H1 (cell line): ENCODE data around the gene TMEM138.

Experiments used
- CHD1 ChIP-seq: IDR thresholded peaks from 2 replicates; pipeline ENCODE4 v1.6.1; 2012; ENCODE audit warnings: low read depth, low read length, improper control_type of control experiment
- CTCF ChIP-seq, 3 experiments: IDR thresholded peaks; 1 replicate in 2 of 3; 2 replicates in 1 of 3; pipeline versions ENCODE4 v1.5.1 to v1.6.1; 2011; ENCODE audit warnings: low read length in 3 of 3, mild to moderate bottlenecking in 3 of 3, inconsistent platforms in 2 of 3, low read depth in 1 of 3, moderate library complexity in 1 of 3; ENCODE audit not compliant: insufficient read depth in 1 of 3; ENCODE audit errors: control extremely low read depth in 1 of 3
- EZH2 ChIP-seq: fragments of 200-600 bp; sonication (generic); IDR thresholded peaks from 2 replicates; pipeline ENCODE4 v1.7.1; 2012; ENCODE audit warnings: low read depth, mild to moderate bottlenecking, moderate library complexity, low read length, inconsistent platforms; ENCODE audit not compliant: severe bottlenecking
- JUND ChIP-seq: IDR thresholded peaks from 2 replicates; pipeline ENCODE4 v1.6.1; 2011; ENCODE audit warnings: mild to moderate bottlenecking, improper control_type of control experiment, low read length
- PHF8 ChIP-seq: fragments of 200-600 bp; sonication (generic); conservative IDR thresholded peaks from 2 replicates; pipeline ENCODE4 v1.7.1; 2012; ENCODE audit warnings: low read depth, mild to moderate bottlenecking, inconsistent platforms, low read length, moderate library complexity
- SIX5 ChIP-seq: IDR thresholded peaks from 2 replicates; pipeline ENCODE4 v1.6.1; 2011; ENCODE audit warnings: mild to moderate bottlenecking, low read depth, low read length
- YY1 ChIP-seq: IDR thresholded peaks from 2 replicates; pipeline ENCODE4 v1.6.1; 2011; ENCODE audit warnings: low read depth, mild to moderate bottlenecking, low read length
- TF ChIP-seq, protein P1 (sequence below): IDR thresholded peaks from 2 replicates; pipeline ENCODE4 v1.6.1; 2012; ENCODE audit warnings: inconsistent platforms

GRCh38 chr11:61370349-61371005, 8.3 kb downstream of the TMEM138 start:
- TF ChIP-seq CTCF (IDR thresholded peaks at IDR 0.05; ENCODE audit: control extremely low read depth in 1 of 3, insufficient read depth in 1 of 3, low read depth in 1 of 3, low read length in 3 of 3) = no peak
- TF ChIP-seq PHF8 = no peak
- no peak for TF ChIP-seq CHD1
- TF ChIP-seq JUND = no peak
- TF ChIP-seq YY1 = no peak
- TF ChIP-seq EZH2 = no peak
- TF ChIP-seq, protein P1, sequence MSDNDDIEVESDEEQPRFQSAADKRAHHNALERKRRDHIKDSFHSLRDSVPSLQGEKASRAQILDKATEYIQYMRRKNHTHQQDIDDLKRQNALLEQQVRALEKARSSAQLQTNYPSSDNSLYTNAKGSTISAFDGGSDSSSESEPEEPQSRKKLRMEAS = no peak
- TF ChIP-seq SIX5 = no peak
